HepG2 (cell line): ENCODE data around the gene ANKRD6. TPM values are rescaled to one million over a fixed set of nuclear protein-coding genes. Genes with fewer than 3 reads are reported as not detected.

Source experiments
- ADNP ChIP-seq: sonication (generic); formaldehyde crosslinking; IDR thresholded peaks from 2 replicates; pipeline ENCODE4 v1.4.0; 2020; ENCODE audit warnings: missing genetic modification reagents
- CCDC6 ChIP-seq: sonication (generic); formaldehyde crosslinking; IDR thresholded peaks from 2 replicates; pipeline ENCODE4 v1.8.1; 2022; ENCODE audit warnings: mild to moderate bottlenecking, missing genetic modification reagents, moderate library complexity
- DNMT1 ChIP-seq: sonication (generic); formaldehyde crosslinking; IDR thresholded peaks from 2 replicates; pipeline ENCODE4 v1.5.1; 2020; ENCODE audit warnings: mild to moderate bottlenecking, missing genetic modification reagents
- DZIP1 ChIP-seq: sonication (generic); formaldehyde crosslinking; IDR thresholded peaks from 2 replicates; pipeline ENCODE4 v1.5.0; 2020; ENCODE audit warnings: mild to moderate bottlenecking, missing genetic modification reagents
- HNF1B ChIP-seq: sonication (generic); formaldehyde crosslinking; IDR thresholded peaks from 2 replicates; pipeline ENCODE4 v1.5.1; 2020; ENCODE audit warnings: mild to moderate bottlenecking, moderate library complexity, missing genetic modification reagents
- SRY ChIP-seq: sonication (generic); formaldehyde crosslinking; IDR thresholded peaks from 2 replicates; pipeline ENCODE4 v1.8.0; 2022; ENCODE audit warnings: mild to moderate bottlenecking, missing genetic modification reagents
- TBX2 ChIP-seq: sonication (generic); formaldehyde crosslinking; IDR thresholded peaks from 2 replicates; pipeline ENCODE4 v1.5.0; 2020; ENCODE audit warnings: missing genetic modification reagents, mild to moderate bottlenecking, borderline replicate concordance
- ZNF549 ChIP-seq: sonication (generic); formaldehyde crosslinking; IDR thresholded peaks from 2 replicates; pipeline ENCODE4 v1.5.0; 2020; ENCODE audit warnings: missing genetic modification reagents
- ZNF800 ChIP-seq: sonication (generic); formaldehyde crosslinking; IDR thresholded peaks from 2 replicates; pipeline ENCODE4 v1.4.0; 2020; ENCODE audit warnings: missing genetic modification reagents
- polyA plus RNA-seq, 8 experiments: library from polyadenylated mRNA; depleted of rRNA in 3 of 8; stranded (reverse) in 7 of 8; unstranded in 1 of 8; fragments of >200 nt; fragmentation: Illumina TruSeq in 4 of 8; extraction: Trizol in 4 of 8; gene quantifications; 2 replicates each; pipeline versions ENCODE4 v1.2.1 to v1.2.3, GENCODE V29; 2011 to 2016; ENCODE audit warnings: low read depth in 4 of 8, missing spikeins in 1 of 8, mixed read lengths in 1 of 8; ENCODE audit not compliant: insufficient read depth in 1 of 8
- total RNA-seq, 5 experiments: library from RNA; depleted of rRNA; stranded (reverse); fragments of >200 nt; fragmentation: Illumina TruSeq; extraction: Trizol; gene quantifications; 2 replicates each; pipeline ENCODE4 v1.2.3, GENCODE V29; 2016; ENCODE audit warnings: low read depth in 1 of 5

Gene ANKRD6
- total and polyA plus RNA-seq, 2 of the 13 experiments (the other 11 are each of a cell fraction or from before 2014, with no cell fraction given): 0.18 to 0.36 TPM

- no peak for TF ChIP-seq HNF1B (CRISPR knock-in tag)
- TF ChIP-seq TBX2 (CRISPR knock-in tag): no peak
- TF ChIP-seq ZNF800 (CRISPR knock-in tag): no peak
- no peak for TF ChIP-seq ADNP (CRISPR knock-in tag)
- no peak for TF ChIP-seq DNMT1 (CRISPR knock-in tag)
- no peak for TF ChIP-seq CCDC6 (CRISPR knock-in tag)
- no peak for TF ChIP-seq DZIP1 (CRISPR knock-in tag)
- TF ChIP-seq ZNF549 (CRISPR knock-in tag): no peak
- TF ChIP-seq SRY: no peak
Measured at GRCh38 chr6:89650579-89650978, 217.6 kb downstream of the ANKRD6 start (continued).
